ENCODE results near the gene GRID2. TPM values are rescaled to one million over a fixed set of nuclear protein-coding genes. Genes with fewer than 3 reads are reported as not detected.

Gene GRID2
- total RNA-seq, 1 donor from 2014 or later, result not detected

DNA sequence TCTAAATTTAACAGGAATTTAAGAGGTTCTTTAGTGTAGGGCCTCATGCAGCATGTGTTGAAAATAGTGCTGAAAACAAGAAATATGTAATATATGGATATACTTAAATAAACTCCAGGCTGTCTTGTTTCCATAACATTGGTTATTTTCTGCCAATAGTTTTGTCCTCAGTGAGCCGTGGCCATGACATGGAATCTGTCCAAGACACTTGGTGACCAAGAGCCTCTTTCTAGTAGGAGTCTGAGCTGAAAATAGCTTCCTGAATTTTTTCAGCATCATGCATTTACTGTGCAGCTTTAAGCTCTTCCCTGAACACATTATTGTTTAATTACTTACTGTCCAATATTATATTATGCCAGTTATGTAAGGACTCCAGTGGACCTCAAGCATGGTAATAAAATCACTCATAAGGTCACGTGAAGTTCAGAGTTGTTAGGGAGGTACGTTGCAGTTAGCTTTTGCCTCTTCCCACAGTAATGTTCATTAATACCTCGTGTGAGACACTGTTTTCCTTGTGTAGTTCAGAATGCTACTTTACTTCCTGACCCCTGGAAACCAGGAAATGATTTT, 488.2 kb downstream of the GRID2 start:
- Histone ChIP-seq H3K27me3 (ENCODE audit: low read depth) (no peaks in the 10 kb centered on the region), H3K4me3 (no peak overlapping the region), H3K9me3 (no peaks in the 10 kb centered on the region), H3K36me3 (no peaks in the 10 kb centered on the region), H3K4me1 (no peaks in the 10 kb centered on the region), H3K27ac (no peak overlapping the region)
- intact Hi-C loops (cut with DNase I), result no loop called here
- no peak for DNase-seq
- TF ChIP-seq, protein P1, sequence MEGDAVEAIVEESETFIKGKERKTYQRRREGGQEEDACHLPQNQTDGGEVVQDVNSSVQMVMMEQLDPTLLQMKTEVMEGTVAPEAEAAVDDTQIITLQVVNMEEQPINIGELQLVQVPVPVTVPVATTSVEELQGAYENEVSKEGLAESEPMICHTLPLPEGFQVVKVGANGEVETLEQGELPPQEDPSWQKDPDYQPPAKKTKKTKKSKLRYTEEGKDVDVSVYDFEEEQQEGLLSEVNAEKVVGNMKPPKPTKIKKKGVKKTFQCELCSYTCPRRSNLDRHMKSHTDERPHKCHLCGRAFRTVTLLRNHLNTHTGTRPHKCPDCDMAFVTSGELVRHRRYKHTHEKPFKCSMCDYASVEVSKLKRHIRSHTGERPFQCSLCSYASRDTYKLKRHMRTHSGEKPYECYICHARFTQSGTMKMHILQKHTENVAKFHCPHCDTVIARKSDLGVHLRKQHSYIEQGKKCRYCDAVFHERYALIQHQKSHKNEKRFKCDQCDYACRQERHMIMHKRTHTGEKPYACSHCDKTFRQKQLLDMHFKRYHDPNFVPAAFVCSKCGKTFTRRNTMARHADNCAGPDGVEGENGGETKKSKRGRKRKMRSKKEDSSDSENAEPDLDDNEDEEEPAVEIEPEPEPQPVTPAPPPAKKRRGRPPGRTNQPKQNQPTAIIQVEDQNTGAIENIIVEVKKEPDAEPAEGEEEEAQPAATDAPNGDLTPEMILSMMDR (IDR thresholded peaks at IDR 0.05), result no peak
- ATAC-seq, result no peak

DNA sequence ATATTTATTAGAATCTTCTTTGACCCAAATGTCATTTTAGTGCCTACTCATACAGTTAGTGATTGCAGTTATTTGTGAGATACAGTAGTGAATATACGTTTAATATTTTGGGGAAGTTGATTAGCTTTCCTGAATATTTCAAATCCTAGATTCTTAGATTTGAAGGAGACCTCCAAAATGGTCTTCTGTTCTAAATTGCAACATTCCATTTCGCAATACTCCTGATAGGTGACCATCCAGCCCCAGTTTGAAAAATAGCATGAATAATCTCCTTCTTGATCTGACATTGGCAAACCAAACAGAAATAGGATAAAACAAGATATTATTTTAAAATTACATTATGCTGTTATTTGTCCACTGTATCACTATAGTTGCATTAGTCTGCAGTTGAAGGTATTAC, 505.6 kb downstream of the GRID2 start:
- Histone ChIP-seq H3K36me3 (no peaks in the 10 kb centered on the region), H3K27me3 (ENCODE audit: low read depth) (no peaks in the 10 kb centered on the region), H3K4me3 (no peak overlapping the region), H3K4me1 (no peaks in the 10 kb centered on the region), H3K27ac (no peak overlapping the region), H3K9me3 (no peaks in the 10 kb centered on the region)
- ATAC-seq, result no peak
- no peak for DNase-seq
- TF ChIP-seq, protein P1 (IDR thresholded peaks at IDR 0.05), result no peak
- intact Hi-C loops (cut with DNase I), result no loop called here

DNA sequence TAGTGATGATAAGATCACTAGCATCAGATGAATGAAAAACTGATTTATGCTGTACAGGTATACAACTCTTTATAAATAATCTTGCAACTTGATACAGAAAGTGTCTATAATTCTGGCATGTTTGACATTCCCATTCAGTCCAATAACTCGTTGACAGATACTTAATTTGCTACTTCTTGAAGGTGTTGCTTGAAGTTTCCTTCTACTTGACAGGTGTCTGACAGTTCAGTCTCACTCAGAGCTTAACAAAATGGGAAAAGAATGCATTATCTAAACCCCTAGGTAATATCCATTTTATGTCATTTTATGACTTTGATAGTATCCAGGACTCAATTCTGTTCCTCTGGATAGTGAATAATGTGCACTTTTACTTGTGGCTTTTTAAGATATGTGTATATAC, 508.9 kb downstream of the GRID2 start:
- no peak for ATAC-seq
- Histone ChIP-seq H3K4me1 (no peaks in the 10 kb centered on the region), H3K27me3 (ENCODE audit: low read depth) (no peaks in the 10 kb centered on the region), H3K27ac (no peak overlapping the region), H3K36me3 (no peaks in the 10 kb centered on the region), H3K4me3 (no peak overlapping the region), H3K9me3 (no peaks in the 10 kb centered on the region)
- no peak for DNase-seq
- intact Hi-C loops (cut with DNase I), result no loop called here
- TF ChIP-seq, protein P1 (IDR thresholded peaks at IDR 0.05), result no peak

DNA sequence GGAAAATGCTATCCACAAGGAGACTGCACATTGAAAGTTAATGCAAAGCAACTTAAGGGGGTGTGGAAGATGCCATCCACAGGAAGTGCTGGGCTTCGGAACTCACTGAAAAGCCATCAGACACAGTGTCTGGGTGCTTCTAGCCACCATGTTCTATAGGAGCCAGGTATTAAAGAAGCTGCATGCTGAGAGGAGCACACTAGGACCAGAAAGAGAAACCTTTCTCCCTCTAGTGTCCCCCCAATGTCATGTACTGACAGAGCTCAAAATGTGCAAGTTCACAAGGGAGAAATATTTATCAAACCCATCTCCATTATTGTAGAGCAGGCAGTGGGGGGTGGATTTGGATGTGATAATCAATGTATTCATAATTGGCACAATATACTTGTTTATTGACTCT, 510.9 kb downstream of the GRID2 start:
- ATAC-seq, result no peak
- no peaks in the 10 kb centered on the region for H3K36me3 ChIP-seq
- no peak overlapping the region for H3K4me3 ChIP-seq
- TF ChIP-seq, protein P1 (IDR thresholded peaks at IDR 0.05), result no peak
- H3K4me1 ChIP-seq, result no peaks in the 10 kb centered on the region
- no peak overlapping the region for H3K27ac ChIP-seq
- no peaks in the 10 kb centered on the region for H3K27me3 ChIP-seq (ENCODE audit: low read depth)
- no peaks in the 10 kb centered on the region for H3K9me3 ChIP-seq
- intact Hi-C loops (cut with DNase I), result no loop called here
- DNase-seq, result no peak

DNA sequence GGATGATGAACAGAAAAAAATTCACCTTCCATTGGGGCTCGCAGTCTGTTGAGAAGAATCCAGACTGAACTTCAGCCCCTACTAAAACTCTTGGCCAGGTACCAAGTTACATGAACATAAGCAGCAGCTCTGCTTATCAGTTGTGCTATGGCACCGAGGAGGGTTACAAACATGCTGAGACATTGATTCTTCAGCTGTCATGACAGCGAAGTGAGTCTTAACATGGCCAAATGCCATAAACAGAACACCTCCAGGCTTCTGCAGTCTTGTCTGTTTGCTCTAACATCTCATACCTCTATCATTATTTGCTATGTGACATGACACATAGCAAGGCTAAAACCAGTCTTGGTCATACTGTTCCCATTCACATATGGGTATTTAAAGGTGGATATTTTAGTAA, 521.5 kb downstream of the GRID2 start:
- TF ChIP-seq, protein P1 (IDR thresholded peaks at IDR 0.05), result no peak
- H3K4me3 ChIP-seq, result no peak overlapping the region
- H3K27ac ChIP-seq, result no peak overlapping the region
- DNase-seq (no peak), ATAC-seq (no peak)
- intact Hi-C loops (cut with DNase I), result no loop called here
- H3K27me3 ChIP-seq (ENCODE audit: low read depth), result no peaks in the 10 kb centered on the region
- no peaks in the 10 kb centered on the region for H3K9me3 ChIP-seq
- no peaks in the 10 kb centered on the region for H3K36me3 ChIP-seq
- H3K4me1 ChIP-seq, result no peaks in the 10 kb centered on the region

DNA sequence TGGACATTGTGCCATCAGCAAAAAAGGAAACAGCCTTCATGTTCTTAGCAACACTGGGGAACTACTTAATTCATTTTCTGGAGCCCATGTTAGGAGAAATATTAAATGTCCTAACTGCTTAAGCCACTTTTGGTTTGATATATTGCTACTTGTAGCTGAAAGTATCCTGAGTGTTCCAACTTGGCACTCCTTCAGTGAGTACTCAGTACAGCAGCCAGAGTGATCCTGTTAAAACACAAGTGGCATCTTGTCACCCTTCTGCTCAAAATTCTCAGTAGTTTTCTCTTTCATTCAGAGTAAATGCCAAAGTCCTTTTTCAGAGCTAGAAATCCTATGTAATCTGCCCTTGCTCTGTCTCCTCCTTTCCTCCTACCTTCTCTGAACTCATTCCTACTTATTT, 522.0 kb downstream of the GRID2 start:
- no peaks in the 10 kb centered on the region for H3K9me3 ChIP-seq
- no peaks in the 10 kb centered on the region for H3K27me3 ChIP-seq (ENCODE audit: low read depth)
- H3K27ac ChIP-seq, result no peak overlapping the region
- H3K4me3 ChIP-seq, result no peak overlapping the region
- TF ChIP-seq, protein P1 (IDR thresholded peaks at IDR 0.05), result no peak
- H3K36me3 ChIP-seq, result no peaks in the 10 kb centered on the region
- H3K4me1 ChIP-seq, result no peaks in the 10 kb centered on the region
- intact Hi-C loops (cut with DNase I), result no loop called here
- ATAC-seq, result no peak
- no peak for DNase-seq

All from lower lobe of right lung (tissue), 2 donors.